ENCODE data around the gene LGALS12.
"Not testable (repeated sequence)": the region's sequence is repeated elsewhere in the genome, so short reads cannot be mapped to it uniquely, and the experiment has no call there.

The LGALS12 gene

GRCh38 chr11:63532799-63533475, 27.1 kb downstream of the LGALS12 start:
- no peak for DNase-seq (ENCODE audit: low read depth in 3 of 3)

DNA sequence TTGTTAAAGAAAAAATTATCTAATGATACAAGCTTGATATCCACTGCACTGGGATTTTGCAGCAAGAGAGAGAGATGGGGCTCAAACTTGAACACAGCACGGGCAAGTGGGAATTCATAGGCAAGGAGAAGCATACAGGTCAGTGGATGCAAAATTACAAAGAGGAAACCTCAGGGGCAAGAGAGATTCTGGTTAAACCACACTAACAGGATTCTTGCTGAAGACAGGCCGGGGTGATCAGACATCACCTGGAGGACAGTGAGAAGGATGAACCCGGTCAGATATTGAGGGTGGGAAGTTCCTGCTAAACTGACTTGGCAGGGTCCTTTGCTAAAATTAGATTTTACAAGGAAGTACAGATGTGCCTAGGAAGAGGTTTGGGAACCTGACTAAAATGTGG, 28.2 kb downstream of the LGALS12 start:
- DNase-seq (ENCODE audit: low read depth in 3 of 3) = no peak

GRCh38 chr11:63534895-63535461, 29.1 kb downstream of the LGALS12 start:
- no peak for DNase-seq (ENCODE audit: low read depth in 3 of 3)

DNA sequence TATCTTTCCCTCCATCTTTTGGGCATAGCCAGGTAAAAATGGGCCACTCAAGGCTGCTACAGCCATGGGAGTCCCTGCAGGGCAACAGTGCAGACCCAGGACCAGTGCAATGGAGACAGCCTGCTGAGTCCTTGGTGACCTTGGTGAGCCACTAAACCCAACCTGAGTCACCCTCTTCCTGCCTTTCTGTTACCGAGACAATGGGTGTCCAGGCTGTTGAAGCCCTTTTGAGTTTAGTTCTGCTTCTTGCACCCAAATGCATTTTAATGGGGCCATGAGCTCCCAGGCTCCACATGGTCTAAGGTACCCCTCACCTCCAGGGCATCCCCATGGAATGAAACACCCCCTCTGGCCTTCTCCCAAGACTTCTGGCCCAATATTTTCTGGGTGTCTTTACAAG, 29.9 kb downstream of the LGALS12 start:
- no peak for DNase-seq (ENCODE audit: low read depth in 3 of 3)

DNA sequence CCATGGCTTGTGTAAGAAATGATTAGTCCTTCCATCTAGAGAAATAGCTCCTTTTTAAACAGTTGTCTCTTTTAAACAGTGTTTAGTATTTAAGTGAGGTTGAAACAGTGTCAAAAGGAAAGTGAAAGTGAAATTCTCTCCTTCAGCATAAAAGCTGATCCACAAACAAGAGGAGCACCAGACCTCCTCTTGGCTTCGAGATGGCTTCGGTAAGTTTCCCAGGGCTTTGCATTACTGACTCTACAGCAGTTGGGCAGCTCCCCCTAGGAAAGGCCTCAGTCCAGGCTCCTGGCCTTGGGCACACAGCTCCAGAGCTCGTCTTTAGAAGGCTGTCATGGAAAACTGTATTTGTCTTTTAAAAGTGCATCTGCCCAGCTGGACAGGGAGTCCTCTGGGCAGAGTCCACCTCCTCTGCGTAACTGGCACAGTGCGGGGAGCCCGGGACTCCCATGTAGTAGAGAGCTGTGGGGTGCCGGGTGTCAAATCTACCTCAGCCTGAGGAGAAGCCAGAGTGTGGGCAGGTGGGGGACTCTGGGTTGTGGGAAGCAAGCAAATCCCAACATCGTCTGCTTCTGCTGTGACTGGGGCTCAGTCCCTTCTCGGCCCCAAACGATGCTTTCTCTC, 30.9 kb downstream of the LGALS12 start, which contains the start of gene PLAAT4:
Gene PLAAT4, plus strand, starts transcription at position 140 of the 624 bp plus-strand sequence. Its CDS starts 61 bp downstream, at position 201.
- DNase-seq (ENCODE audit: low read depth in 3 of 3) = no peak

- DNase-seq (ENCODE audit: low read depth in 3 of 3) = no peak
Observed at GRCh38 chr11:63537293-63538101, 31.6 kb downstream of the LGALS12 start.

GRCh38 chr11:63542506-63542905, 36.6 kb downstream of the LGALS12 start:
- DNase-seq (ENCODE audit: low read depth in 3 of 3) = not testable (repeated sequence)

DNA sequence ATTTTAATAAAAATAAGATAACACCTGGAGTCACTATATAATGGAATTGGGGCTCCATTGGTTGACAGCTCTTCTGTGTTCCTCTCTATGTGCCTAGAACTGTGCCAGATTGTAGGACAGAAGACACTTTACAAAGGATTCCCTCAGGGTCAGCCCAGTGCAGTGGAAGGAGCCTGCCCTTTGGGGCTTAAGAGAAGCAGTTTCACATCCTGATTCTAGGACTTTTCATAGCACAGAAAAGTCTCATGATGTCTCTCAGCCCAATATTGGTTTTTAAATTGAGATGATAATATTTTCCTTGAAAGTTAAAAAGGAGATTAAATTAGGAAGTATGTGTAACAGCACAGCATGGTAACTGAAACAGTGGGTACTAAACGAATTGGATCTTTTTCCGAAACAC, 37.8 kb downstream of the LGALS12 start:
- DNase-seq (ENCODE audit: low read depth in 3 of 3) = no peak

DNA sequence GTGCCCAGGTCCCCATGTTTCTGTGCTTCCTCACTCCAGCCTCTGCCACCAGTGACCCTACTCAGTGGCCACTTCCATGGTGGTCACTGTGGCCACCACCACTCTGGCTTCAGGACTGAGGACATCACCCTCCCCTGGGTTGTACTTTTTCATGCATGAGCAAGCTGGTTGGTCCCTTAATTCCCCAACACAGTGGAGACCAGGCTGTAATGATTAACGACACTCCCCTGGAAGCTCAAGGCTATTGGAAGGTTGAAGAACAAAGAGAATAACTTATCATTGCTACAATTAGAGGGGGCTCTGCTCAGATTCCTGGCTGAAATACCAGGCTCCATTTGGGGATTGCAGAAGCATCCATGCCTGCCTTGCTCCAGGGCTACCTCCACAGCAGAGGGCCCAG, 41.2 kb downstream of the LGALS12 start:
- DNase-seq (ENCODE audit: low read depth in 3 of 3) = no peak

- no peak for DNase-seq (ENCODE audit: low read depth in 3 of 3)
Observed at GRCh38 chr11:63548178-63548577, 42.3 kb downstream of the LGALS12 start.

GRCh38 chr11:63549411-63549810, 43.5 kb downstream of the LGALS12 start:
- DNase-seq (ENCODE audit: low read depth in 3 of 3) = no peak

DNA sequence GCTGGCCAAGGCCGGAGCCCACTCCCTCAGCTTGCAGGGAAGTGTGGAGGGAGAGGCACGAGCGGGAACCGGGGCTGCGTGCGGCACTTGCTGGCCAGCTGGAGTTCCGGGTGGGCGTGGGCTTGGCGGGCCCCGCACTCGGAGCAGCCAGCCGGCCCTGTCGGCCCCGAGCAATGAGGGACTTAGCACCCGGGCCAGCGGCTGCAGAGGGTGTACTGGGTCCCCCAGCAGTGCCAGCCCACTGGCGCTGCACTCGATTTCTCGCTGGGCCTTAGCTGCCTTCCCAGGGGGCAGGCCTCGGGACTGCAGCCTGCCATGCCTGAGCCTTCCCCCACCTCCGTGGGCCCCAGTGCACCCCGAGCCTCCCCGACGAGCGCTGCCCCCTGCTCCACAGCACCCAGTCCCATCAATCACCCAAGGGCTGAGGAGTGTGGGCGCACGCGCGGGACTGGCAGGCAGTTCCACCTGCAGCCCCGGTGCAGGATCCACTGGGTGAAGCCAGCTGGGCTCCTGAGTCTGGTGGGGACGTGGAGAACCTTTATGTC, 44.3 kb downstream of the LGALS12 start:
- DNase-seq (ENCODE audit: low read depth in 3 of 3) = not testable (repeated sequence)

DNA sequence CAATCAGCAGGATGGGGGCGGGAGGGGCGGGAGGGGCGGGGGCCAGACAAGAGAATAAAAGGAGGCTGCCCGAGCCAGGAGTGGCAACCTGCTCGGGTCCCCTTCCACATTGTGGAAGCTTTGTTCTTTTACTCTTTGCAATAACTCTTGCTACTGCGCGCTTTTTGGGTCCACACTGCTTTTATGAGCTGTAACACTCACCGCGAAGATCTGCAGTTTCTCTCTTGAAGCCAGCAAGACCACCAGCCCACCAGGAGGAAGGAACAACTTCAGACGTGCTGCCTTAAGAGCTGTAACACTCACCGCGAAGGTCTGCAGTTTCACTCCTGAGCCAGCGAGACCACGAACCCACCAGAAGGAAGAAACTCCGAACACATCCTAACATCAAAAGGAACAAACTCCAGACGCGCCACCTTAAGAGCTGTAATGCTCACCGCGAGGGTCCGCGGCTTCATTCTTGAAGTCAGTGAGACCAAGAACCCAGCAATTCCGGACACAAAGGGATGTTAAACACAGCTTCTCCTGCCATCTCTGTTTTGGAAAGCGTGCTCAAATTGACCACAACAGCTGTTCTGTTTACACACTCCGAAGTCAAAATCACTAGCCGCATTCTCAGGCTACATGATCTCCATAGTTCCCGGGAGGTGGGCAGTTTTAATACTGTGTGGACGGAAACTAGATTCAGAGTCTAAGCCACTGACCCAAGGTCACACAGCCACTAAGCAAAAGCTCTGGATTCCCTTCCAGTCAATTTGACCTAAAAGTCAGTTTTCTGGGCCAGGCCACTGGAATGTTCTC, 45.4 kb downstream of the LGALS12 start:
- DNase-seq (ENCODE audit: low read depth in 3 of 3) = no peak

DNA sequence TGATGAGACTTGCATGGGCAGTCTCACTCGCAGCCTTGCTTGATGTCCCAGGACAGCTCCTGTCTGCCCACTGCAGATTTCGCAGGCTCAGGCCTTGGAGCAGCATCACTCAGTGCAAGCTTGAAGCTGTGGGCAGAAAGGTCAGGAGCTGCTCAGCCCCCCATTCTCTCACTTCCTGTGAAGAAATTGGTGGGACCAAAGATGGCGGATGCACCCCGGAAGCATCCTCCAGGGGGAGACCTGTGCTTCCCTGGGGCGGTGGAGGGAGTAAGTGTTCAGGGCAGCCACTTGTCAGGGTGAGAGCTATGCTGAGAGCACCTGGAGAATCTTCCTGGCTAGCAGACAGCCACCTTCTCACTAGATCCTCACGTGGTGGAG, 46.0 kb downstream of the LGALS12 start:
- DNase-seq (ENCODE audit: low read depth in 3 of 3) = no peak

- DNase-seq (ENCODE audit: low read depth in 3 of 3) = no peak
Observed at GRCh38 chr11:63552921-63553320, 47.0 kb downstream of the LGALS12 start.

- DNase-seq (ENCODE audit: low read depth in 3 of 3) = no peak
Observed at GRCh38 chr11:63553759-63554158, 47.9 kb downstream of the LGALS12 start.

GRCh38 chr11:63554877-63555223, 49.0 kb downstream of the LGALS12 start:
- DNase-seq (ENCODE audit: low read depth in 3 of 3) = no peak

DNA sequence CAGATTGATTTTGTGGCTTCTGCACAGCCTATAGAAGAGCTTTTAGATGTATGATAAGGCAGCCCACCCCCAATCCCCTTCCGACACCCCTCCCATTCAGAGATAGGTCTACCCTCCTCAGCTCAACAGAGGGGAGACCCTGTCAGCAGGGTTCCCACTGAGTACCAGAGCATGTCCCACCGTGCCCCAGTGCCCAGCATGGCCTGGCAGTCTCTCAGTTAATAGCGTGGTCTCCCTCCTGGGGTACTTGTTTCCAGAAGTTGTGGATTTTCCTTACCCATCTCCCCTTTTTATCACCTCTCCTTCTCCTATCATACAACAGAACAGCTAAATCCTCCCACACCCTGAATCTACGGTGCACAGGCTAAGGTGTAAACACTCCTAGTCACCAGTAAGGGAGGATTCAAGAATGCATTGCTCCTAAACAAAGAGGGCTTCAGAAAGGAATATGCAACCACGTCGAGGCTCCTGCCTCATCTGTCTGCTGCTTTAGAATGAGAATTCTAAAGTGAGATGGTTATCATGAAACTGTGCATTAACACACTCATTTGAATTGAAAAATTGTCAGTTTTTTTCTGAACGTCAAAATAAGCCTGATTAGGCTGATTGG, 50.6 kb downstream of the LGALS12 start:
- no peak for DNase-seq (ENCODE audit: low read depth in 3 of 3)

DNA sequence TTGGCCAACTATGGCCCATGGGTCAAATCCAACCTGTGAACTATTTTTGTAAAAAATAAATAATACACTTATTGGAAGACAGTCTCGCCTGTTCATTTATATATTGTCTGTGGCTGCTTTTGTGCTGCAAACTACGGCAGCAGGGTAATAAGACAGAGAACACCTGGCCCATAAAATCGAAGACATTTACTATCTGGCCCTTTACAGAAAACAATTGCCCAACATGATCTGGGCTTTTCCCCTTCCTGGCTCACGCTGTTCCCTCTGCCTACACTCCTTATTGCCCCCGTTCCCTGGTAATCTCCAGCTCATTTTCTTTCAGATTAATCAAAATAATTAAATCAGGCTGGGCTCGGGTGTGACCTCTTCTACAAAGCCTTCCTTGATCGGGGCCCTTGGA, 51.7 kb downstream of the LGALS12 start:
- no peak for DNase-seq (ENCODE audit: low read depth in 3 of 3)

GRCh38 chr11:63558459-63559157, 52.7 kb downstream of the LGALS12 start:
- DNase-seq (ENCODE audit: low read depth in 3 of 3) = no peak

Measured in stimulated activated CD4-positive, alpha-beta T cell treated with anti-CD3 and anti-CD28 coated beads, TNF-alpha, amount 100 ng/mL, for 4 hours (primary cell).